GM19043 (cell line): ENCODE results near the gene SRP72.
"Not testable (repeated sequence)": the region's sequence is repeated elsewhere in the genome, so short reads cannot be mapped to it uniquely, and the experiment has no call there.

Experiments used
- ATAC-seq: cut with Tn5 transposase; IDR thresholded peaks from one replicate; pipeline ENCODE4 v1.9.1; 2021; ENCODE audit warnings: low read depth; ENCODE audit not compliant: unreplicated experiment

SRP72 gene, protein sequence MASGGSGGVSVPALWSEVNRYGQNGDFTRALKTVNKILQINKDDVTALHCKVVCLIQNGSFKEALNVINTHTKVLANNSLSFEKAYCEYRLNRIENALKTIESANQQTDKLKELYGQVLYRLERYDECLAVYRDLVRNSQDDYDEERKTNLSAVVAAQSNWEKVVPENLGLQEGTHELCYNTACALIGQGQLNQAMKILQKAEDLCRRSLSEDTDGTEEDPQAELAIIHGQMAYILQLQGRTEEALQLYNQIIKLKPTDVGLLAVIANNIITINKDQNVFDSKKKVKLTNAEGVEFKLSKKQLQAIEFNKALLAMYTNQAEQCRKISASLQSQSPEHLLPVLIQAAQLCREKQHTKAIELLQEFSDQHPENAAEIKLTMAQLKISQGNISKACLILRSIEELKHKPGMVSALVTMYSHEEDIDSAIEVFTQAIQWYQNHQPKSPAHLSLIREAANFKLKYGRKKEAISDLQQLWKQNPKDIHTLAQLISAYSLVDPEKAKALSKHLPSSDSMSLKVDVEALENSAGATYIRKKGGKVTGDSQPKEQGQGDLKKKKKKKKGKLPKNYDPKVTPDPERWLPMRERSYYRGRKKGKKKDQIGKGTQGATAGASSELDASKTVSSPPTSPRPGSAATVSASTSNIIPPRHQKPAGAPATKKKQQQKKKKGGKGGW

GRCh38 chr4:56467284-56468096 lies at the start of gene SRP72:
TSS of gene SRP72 (plus strand) at chr4:56467617. CDS start at chr4:56467636, 19 bp downstream.
- peak; percentile 90 for ATAC-seq

- no peak for ATAC-seq
Observed at GRCh38 chr4:56424176-56424575, 43.2 kb upstream of the SRP72 start.

GRCh38 chr4:56424697-56425514 lies 42.5 kb upstream of the SRP72 start:
- ATAC-seq: no peak

DNA sequence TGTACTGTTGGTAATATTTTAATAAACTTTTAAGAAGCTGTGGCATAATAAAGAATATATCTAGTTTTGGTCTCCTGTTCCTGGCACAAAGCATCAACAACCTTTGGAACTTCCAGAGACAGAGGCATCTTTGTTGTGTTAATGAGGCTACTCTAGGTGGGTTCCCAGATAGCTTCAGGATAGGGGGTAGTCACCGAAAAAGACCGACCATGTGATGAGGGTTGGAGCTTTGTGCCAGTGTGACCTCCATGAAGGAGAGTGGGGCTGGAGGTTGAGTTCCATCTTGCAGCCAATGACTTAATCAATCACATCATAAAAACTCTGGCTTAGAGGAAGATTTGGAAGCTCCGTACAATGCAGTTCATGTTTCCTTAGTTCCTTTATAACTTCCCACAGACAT lies 41.9 kb upstream of the SRP72 start:
- ATAC-seq: no peak

DNA sequence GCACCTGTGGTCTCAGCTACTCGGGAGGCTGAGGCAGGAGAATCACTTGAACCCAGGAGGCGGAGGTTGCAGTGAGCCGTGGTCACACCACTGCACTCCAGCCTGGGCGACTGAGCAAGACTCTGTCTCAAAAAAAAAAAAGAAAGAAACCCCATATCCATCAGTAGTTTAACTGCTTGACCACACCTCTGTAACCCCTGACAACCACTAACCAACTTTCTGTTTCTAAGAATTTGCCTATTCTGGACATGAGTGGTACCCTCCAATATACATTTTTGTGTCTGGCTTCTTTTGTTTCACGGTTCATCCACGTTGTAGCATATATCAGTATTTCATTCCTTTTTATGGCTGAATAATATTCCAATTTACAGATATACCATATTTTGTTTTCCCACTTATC lies 41.1 kb upstream of the SRP72 start:
- peak; percentile 86 for ATAC-seq

- ATAC-seq: no peak
Observed at GRCh38 chr4:56427179-56427578, 40.2 kb upstream of the SRP72 start.

DNA sequence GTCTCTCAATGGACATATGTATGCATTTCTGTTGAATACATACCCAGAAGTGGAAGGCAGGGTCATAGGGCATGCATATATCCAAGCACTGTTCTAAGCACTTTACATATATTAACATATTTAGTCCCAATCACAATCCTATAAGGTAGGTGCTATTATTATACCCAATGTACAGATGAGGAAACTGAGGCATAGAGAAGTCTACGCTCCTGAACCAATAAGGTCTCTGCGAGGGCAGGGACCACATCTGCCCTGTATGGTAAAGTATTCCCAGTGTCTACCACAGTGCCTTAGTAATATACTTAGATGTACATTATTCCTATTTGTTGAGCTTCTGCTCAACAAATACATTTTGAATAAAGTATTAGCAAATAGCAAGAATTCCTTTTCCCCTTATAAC lies 37.2 kb upstream of the SRP72 start:
- ATAC-seq: no peak

GRCh38 chr4:56433280-56433679 lies 34.1 kb upstream of the SRP72 start:
- no peak for ATAC-seq

- ATAC-seq: peak; percentile 10
Observed at GRCh38 chr4:56434599-56435139, 32.7 kb upstream of the SRP72 start.

GRCh38 chr4:56435140-56435926 lies 32.1 kb upstream of the SRP72 start, which contains the start of gene PPAT:
TSS of gene PPAT (minus strand) at chr4:56435615. CDS start at chr4:56435477, 138 bp downstream.
- ATAC-seq: peak; percentile 71

DNA sequence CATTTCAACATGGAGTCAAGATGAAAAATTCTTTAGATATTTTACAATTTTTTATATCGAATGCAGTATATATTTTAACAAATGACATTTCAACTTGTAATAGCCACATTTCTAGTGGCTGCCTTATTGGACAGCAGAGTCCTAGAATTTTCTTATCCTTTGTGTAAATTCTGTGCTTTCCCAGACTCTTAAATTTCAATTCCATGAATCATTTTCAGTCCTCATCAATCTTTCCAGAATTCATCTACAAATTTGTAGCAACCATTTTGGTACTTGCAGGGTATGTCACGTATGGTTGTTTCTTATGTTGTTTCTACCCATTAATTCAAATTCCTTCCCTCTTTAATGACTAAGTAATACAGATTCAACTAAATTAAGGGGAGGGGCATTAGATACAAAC lies 28.7 kb upstream of the SRP72 start:
- ATAC-seq: no peak

DNA sequence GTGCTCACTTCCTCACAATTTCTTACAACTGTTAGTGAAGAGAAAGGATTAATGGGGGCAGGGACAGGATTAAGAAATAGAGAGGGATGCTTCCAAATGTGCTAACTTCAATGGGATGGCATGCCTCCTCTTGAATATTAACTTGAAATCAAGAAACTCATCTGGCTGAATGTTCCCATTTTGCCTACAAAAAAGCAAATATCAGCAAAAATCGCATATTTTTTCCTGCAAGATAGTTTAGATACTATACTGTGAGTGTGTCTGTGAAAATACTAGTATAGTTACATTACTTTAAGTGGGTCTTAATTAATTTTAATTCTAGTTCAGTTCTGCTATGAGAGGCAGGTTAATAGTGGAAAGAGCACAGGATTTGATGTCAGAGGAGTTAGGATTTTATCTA lies 26.4 kb upstream of the SRP72 start:
- no peak for ATAC-seq

- ATAC-seq: peak; percentile 71
Observed at GRCh38 chr4:56444719-56445118, 22.7 kb upstream of the SRP72 start.

DNA sequence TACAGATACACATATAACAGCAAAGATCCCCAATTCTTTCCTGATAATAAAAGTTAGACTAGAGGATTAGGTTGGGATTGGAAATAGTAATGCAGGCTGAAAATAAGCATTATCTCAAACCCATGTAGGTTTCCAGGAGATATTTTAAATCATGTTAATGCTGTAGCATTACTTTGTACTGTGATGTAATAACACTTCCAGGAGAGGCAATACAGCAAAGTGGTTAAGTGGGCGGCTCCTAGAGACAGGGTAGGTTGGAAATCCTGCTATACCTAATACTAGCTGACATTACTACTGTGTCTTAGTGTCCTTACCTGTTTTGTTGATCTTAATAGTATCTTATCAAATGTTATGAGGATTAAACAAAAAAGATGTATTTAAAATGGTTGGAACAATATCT lies 21.7 kb upstream of the SRP72 start:
- ATAC-seq: no peak

GRCh38 chr4:56448301-56448700 lies 19.1 kb upstream of the SRP72 start:
- no peak for ATAC-seq

- not testable (repeated sequence) for ATAC-seq
Observed at GRCh38 chr4:56449475-56449874, 17.9 kb upstream of the SRP72 start.

DNA sequence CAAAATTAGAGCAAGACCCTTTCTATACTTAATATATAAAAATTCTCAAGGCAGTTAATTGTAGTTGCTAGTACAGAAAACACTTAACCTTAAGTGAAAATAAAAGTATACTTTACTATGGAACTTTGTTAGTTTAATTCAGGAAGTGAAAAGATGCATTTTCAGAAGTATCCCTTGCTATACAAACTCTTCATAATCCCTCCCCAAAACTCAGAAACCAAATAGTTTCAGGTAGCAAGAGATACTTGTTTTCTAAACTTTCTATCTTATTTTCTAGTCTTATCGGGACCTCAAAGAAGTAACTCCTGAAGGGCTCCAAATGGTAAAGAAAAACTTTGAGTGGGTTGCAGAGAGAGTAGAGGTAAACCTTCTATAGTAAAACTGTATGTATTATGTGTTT lies 17.1 kb upstream of the SRP72 start:
- no peak for ATAC-seq

DNA sequence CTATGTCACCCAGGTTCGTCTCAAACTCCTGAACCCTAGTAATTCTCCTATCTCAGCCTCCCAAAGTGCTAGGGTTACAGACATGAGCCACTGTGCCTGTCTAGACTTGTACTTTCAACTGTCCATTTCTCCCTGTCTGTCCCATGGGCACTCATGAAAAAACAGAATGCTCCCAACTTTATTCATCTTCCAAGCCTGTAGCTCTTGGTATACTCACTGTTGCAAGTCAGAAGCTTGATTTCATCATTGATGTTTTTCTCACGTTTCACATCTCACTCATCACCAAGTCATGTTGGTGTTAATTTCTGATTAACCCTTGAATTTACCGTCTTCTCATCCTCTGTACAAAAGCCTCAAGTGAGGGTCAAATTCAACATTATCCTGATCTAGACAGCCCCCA lies 7.3 kb upstream of the SRP72 start:
- no peak for ATAC-seq

DNA sequence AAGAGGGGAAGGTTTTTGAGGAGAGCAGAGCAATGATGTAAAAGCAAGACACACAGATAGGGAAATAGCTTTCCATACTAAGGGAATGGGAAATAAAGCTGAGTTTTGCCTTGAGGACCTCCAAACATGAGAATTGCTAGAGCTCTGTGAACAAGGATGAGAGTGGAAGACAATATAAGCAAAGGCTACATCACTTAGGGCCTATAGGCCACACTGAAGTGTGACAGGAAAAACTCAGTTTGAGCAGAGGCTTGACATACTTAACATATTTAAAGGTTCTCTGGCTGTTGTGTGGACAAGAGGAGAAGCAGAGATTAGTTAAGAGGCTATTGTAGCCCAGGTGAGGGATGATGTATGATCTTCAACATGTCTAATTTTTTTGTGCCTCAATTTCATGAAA lies 5.3 kb upstream of the SRP72 start:
- ATAC-seq: no peak
